K562 (cell line): ENCODE results near the gene BRCC3. TPM values are rescaled to one million over a fixed set of nuclear protein-coding genes. Genes with fewer than 3 reads are reported as not detected.
A peak's percentile ranks its signal among the peaks of the same experiment; 100 is the strongest.

Experiments
- DDX20 ChIP-seq: fragments of 450-650 bp; IDR thresholded peaks from 2 replicates; pipeline ENCODE4 v1.6.1; 2016; ENCODE audit warnings: missing genetic modification characterization, low read depth, mild to moderate bottlenecking, missing compliant biosample characterization, moderate library complexity
- DNMT1 ChIP-seq: fragments of 450-650 bp; IDR thresholded peaks from 2 replicates; pipeline ENCODE4 v1.6.1; 2016; ENCODE audit warnings: antibody characterized with exemption, mild to moderate bottlenecking
- HOXB6 ChIP-seq: fragments of 250-450 bp; sonication (Bioruptor Pico); IDR thresholded peaks from 2 replicates; pipeline ENCODE4 v1.5.1; 2022; ENCODE audit warnings: mild to moderate bottlenecking, borderline replicate concordance
- JUN ChIP-seq, 2 experiments: sonication (generic) in 1 of 2; formaldehyde crosslinking in 1 of 2; IDR thresholded peaks; 2 replicates each; pipeline versions ENCODE4 v1.6.1 to v1.8.0; 2012 to 2022; ENCODE audit warnings: borderline replicate concordance in 2 of 2, mild to moderate bottlenecking in 2 of 2, improper control_type of control experiment in 1 of 2, low read depth in 1 of 2, low read length in 1 of 2, missing genetic modification reagents in 1 of 2
- JUND ChIP-seq, 2 experiments: IDR thresholded peaks; 2 replicates in 1 of 2; 3 replicates in 1 of 2; pipeline ENCODE4 v1.6.1; 2011; ENCODE audit warnings: borderline replicate concordance in 2 of 2, low read depth in 2 of 2, low read length in 2 of 2, improper control_type of control experiment in 1 of 2, missing biosample characterization in 1 of 2, missing genetic modification characterization in 1 of 2, missing genetic modification reagents in 1 of 2
- NCOA6 ChIP-seq: fragments of 450-650 bp; IDR thresholded peaks from 2 replicates; pipeline ENCODE4 v1.6.1; 2017; ENCODE audit warnings: mild to moderate bottlenecking
- NR3C1 ChIP-seq: sonication (generic); formaldehyde crosslinking; IDR thresholded peaks from 2 replicates; pipeline ENCODE4 v1.8.1; 2022; ENCODE audit warnings: missing genetic modification reagents
- POLR2AphosphoS2 ChIP-seq: IDR thresholded peaks from 2 replicates; pipeline ENCODE4 v1.6.1; 2012; ENCODE audit warnings: low read length, improper control_type of control experiment
- SMARCE1 ChIP-seq: fragments of 450-650 bp; IDR thresholded peaks from 2 replicates; pipeline ENCODE4 v1.7.1; 2016; ENCODE audit warnings: mild to moderate bottlenecking
- SRF ChIP-seq, 2 experiments: fragments of 250-450, 450-650 bp in 1 of 2; sonication (Bioruptor Pico) in 1 of 2; sonication (generic) in 1 of 2; formaldehyde crosslinking; IDR thresholded peaks; 2 replicates each; pipeline versions ENCODE4 v1.5.0 to v1.5.1; 2020 to 2022; ENCODE audit warnings: mild to moderate bottlenecking in 1 of 2, missing genetic modification reagents in 1 of 2
- U2AF1 ChIP-seq: fragments of 200-400 bp; formaldehyde crosslinking; optimal IDR thresholded peaks from 2 replicates; pipeline ENCODE3; 2017; ENCODE audit warnings: mild to moderate bottlenecking, low read depth, low read length, moderate library complexity
- ZEB2 ChIP-seq: fragments of 450-650 bp; IDR thresholded peaks from 2 replicates; pipeline ENCODE4 v1.6.1; 2016
- ZNF184 ChIP-seq: sonication (generic); formaldehyde crosslinking; IDR thresholded peaks from 2 replicates; pipeline ENCODE4 v1.5.0; 2020; ENCODE audit warnings: missing genetic modification reagents
- ZNF551 ChIP-seq: fragments of 250-450 bp; sonication (Bioruptor Pico); IDR thresholded peaks from 2 replicates; pipeline ENCODE4 v1.5.0; 2021; ENCODE audit warnings: mild to moderate bottlenecking, moderate library complexity
- polyA plus RNA-seq, 8 experiments: library from polyadenylated mRNA; depleted of rRNA in 4 of 8; stranded (reverse) in 5 of 8; unstranded in 3 of 8; fragments of >200 nt; fragmentation: Nextera tagmentation in 2 of 8; fragmentation: Illumina TruSeq in 1 of 8; extraction: Ambion mirVana in 2 of 8; extraction: Trizol in 1 of 8; gene quantifications; 2 replicates each; pipeline versions ENCODE4 v1.2.1 to v1.2.3, GENCODE V29; 2011 to 2014; ENCODE audit warnings: inconsistent platforms in 1 of 8, missing spikeins in 1 of 8
- total RNA-seq, 7 experiments: library from RNA; depleted of rRNA in 6 of 7; stranded (reverse); fragments of >200 nt in 6 of 7; fragmentation: Illumina TruSeq in 2 of 7; extraction: Trizol in 2 of 7; gene quantifications; 2 replicates each; pipeline versions ENCODE4 v1.2.1 to v1.2.3, GENCODE V29; 2011 to 2021; ENCODE audit warnings: low replicate concordance in 1 of 7
- TF ChIP-seq, protein P1 (sequence below): fragments of 450-650 bp; IDR thresholded peaks from one replicate; pipeline ENCODE4 v1.6.1; 2018; ENCODE audit warnings: mild to moderate bottlenecking, moderate library complexity; ENCODE audit not compliant: partially characterized antibody
- TF ChIP-seq, protein P2 (sequence below): fragments of 250-450 bp; sonication (Bioruptor Pico); IDR thresholded peaks from 2 replicates; pipeline ENCODE4 v1.9.0; 2021; ENCODE audit warnings: mild to moderate bottlenecking
- TF ChIP-seq, protein P3 (sequence below): fragments of 450-650 bp; IDR thresholded peaks from 2 replicates; pipeline ENCODE4 v1.6.1; 2016; ENCODE audit warnings: low read depth

Gene BRCC3
- total and polyA plus RNA-seq, 9 of the 15 experiments (the other 6 are each of a cell fraction or from before 2014, with no cell fraction given): 9.6 to 44.8 (median 26.7) TPM

DNA sequence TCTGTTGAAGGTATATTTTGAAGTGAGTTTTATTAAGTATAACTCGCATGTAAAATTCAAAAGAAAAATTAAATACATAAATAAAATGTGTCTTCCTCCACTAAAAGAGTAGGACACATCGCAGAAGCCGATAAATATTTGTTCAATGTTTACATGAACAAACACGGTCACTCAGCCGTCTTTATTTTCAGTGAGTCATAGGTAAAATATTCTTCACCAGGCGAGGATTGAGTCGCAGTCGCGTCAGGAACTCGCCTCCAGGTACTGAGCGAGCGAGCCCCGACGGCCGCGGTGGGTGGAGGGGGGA is 44.9 kb upstream of the BRCC3 start (continued):
- TF ChIP-seq, protein P1, sequence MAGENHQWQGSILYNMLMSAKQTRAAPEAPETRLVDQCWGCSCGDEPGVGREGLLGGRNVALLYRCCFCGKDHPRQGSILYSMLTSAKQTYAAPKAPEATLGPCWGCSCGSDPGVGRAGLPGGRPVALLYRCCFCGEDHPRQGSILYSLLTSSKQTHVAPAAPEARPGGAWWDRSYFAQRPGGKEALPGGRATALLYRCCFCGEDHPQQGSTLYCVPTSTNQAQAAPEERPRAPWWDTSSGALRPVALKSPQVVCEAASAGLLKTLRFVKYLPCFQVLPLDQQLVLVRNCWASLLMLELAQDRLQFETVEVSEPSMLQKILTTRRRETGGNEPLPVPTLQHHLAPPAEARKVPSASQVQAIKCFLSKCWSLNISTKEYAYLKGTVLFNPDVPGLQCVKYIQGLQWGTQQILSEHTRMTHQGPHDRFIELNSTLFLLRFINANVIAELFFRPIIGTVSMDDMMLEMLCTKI: no peak
- TF ChIP-seq U2AF1 (no peak), ZNF184 (CRISPR knock-in tag) (no peak), DNMT1 (no peak), NR3C1 (CRISPR knock-in tag) (no peak), ZNF551 (CRISPR knock-in tag) (no peak), SMARCE1 (0 out of 2 replicates have a peak, but pooled peaks have one; percentile 48), ZEB2 (0 out of 2 replicates have a peak, but pooled peaks have one; percentile 19), NCOA6 (peak; percentile 73), POLR2AphosphoS2 (no peak), HOXB6 (CRISPR knock-in tag) (no peak), SRF (CRISPR knock-in tag; IDR thresholded peaks at IDR 0.05) (no peak), JUN (IDR thresholded peaks at IDR 0.05; ENCODE audit: borderline replicate concordance, low read depth, low read length) (0 out of 2 replicates have a peak, but pooled peaks have one; percentile 30), JUN (CRISPR knock-in tag; IDR thresholded peaks at IDR 0.05; ENCODE audit: borderline replicate concordance) (no peak), DDX20 (no peak), JUND (IDR thresholded peaks at IDR 0.05; ENCODE audit: borderline replicate concordance, low read depth, low read length) (peak; percentile 75), JUND (tag; IDR thresholded peaks at IDR 0.05; ENCODE audit: borderline replicate concordance, low read depth, low read length) (peak; percentile 53; the same call in 1 of the 3 replicates)
- TF ChIP-seq, protein P2, sequence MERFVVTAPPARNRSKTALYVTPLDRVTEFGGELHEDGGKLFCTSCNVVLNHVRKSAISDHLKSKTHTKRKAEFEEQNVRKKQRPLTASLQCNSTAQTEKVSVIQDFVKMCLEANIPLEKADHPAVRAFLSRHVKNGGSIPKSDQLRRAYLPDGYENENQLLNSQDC: no peak
- TF ChIP-seq, protein P3, sequence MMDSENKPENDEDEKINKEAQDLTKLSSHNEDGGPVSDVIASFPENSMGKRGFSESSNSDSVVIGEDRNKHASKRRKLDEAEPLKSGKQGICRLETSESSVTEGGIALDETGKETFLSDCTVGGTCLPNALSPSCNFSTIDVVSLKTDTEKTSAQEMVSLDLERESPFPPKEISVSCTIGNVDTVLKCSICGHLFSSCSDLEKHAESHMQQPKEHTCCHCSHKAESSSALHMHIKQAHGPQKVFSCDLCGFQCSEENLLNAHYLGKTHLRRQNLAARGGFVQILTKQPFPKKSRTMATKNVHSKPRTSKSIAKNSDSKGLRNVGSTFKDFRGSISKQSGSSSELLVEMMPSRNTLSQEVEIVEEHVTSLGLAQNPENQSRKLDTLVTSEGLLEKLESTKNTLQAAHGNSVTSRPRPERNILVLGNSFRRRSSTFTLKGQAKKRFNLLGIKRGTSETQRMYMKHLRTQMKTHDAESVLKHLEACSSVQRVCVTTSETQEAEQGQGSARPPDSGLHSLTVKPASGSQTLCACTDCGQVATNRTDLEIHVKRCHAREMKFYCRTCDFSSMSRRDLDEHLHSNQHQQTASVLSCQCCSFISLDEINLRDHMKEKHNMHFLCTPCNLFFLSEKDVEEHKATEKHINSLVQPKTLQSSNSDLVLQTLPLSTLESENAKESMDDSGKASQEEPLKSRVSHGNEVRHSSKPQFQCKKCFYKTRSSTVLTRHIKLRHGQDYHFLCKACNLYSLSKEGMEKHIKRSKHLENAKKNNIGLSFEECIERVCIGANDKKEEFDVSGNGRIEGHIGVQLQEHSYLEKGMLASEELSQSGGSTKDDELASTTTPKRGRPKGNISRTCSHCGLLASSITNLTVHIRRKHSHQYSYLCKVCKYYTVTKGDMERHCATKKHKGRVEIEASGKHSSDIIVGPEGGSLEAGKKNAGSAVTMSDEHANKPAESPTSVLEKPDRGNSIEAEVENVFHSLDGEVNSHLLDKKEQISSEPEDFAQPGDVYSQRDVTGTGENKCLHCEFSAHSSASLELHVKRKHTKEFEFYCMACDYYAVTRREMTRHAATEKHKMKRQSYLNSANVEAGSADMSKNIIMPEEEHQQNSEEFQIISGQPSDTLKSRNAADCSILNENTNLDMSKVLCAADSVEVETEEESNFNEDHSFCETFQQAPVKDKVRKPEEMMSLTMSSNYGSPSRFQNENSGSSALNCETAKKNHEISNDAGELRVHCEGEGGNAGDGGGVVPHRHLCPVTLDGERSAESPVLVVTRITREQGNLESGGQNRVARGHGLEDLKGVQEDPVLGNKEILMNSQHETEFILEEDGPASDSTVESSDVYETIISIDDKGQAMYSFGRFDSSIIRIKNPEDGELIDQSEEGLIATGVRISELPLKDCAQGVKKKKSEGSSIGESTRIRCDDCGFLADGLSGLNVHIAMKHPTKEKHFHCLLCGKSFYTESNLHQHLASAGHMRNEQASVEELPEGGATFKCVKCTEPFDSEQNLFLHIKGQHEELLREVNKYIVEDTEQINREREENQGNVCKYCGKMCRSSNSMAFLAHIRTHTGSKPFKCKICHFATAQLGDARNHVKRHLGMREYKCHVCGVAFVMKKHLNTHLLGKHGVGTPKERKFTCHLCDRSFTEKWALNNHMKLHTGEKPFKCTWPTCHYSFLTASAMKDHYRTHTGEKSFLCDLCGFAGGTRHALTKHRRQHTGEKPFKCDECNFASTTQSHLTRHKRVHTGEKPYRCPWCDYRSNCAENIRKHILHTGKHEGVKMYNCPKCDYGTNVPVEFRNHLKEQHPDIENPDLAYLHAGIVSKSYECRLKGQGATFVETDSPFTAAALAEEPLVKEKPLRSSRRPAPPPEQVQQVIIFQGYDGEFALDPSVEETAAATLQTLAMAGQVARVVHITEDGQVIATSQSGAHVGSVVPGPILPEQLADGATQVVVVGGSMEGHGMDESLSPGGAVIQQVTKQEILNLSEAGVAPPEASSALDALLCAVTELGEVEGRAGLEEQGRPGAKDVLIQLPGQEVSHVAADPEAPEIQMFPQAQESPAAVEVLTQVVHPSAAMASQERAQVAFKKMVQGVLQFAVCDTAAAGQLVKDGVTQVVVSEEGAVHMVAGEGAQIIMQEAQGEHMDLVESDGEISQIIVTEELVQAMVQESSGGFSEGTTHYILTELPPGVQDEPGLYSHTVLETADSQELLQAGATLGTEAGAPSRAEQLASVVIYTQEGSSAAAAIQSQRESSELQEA: no peak
